HG02763 (cell line): ENCODE data around the gene TRIP6.

Experiments used
- ATAC-seq: cut with Tn5 transposase; IDR thresholded peaks from one replicate; pipeline ENCODE4 v1.9.1; 2021; ENCODE audit warnings: mild to moderate bottlenecking, moderate library complexity; ENCODE audit not compliant: unreplicated experiment

Gene TRIP6

DNA sequence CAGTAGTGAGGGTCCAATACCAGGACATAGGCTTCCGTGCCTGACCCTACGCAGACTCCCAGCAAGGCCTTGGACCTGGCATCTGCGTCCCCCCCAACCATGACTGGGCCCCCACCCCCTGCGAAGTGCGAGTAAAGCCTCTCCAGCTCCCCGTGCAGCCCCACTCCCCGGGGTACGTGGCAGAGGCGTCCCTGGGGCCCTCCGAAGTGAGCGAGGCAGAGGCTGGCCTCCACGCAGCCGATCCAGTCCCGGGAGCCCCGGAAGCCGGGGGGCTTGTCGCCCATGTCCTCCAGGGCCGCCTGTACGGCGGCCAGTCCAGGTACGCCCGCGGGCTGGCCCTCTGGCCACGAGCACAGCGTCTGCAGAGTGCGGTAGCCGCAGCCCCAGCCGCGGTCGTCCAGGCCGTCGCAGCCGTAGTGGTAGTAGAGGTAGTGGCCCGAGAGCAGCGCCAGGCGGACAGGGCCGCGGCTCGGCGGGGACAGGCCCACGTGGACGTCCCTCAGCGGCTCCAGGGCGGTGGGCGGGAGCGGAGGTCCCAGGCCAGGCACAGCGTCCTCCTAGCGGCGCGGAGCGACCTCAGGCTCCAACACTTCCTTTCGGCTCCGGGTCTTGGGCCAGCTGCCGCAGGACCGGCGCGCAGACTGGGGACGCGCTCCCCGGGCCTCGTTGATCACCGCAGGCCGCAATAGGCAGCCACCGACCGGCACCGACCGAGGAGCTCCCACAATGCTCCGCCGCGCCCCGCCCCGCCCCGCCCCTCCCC lies 22.0 kb downstream of the TRIP6 start, which contains the start of gene UFSP1:
Gene UFSP1, minus strand, starts transcription at position 728 of the 763 bp plus-strand sequence. Its CDS starts 444 bp downstream, at position 284.
- ATAC-seq, result peak; percentile 21

DNA sequence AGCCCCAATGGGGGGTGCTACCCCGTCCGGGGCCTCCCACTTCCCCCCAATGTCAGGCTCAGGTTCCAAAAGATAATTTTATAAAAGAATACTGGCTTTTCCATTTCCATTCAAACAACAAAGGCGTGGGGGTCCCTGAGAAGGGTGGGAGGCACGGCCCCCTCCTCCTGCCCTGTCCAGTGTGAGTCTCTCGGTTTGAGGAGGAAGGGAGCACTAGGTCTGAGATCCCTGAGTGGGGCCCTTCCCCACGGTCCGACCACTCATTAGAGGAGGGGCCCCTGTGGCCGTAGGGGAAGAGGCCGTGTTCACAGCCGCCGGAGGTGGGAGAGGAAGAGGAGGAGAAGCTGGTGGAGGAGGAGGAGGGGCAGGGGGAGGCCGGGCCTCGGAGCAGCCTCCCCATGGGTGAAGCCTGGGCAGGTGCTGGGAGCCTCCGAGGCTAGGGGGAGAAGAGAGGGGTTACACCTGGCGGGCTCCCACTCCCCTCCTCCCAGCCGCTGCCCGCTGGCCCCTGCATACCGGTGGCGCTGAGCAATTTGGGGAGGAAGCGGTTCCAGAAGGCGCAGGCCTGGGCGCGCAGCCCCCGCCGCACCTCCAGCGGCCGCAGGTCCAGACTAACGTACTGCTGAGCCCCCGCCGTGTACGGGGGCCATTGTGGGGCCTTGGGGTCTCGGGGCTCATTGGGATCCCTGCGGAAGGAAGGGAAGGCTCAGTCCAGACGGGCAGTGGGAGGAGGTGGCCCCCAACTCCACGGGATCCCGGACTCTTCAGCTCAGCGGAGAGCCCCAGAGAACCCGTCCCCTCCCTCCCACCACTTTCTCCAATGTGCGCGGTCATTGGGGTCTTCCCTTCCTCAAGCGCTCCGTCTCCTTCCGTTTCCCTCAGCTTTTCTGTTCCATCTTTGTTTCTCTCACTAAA lies 23.7 kb downstream of the TRIP6 start:
- no peak for ATAC-seq

DNA sequence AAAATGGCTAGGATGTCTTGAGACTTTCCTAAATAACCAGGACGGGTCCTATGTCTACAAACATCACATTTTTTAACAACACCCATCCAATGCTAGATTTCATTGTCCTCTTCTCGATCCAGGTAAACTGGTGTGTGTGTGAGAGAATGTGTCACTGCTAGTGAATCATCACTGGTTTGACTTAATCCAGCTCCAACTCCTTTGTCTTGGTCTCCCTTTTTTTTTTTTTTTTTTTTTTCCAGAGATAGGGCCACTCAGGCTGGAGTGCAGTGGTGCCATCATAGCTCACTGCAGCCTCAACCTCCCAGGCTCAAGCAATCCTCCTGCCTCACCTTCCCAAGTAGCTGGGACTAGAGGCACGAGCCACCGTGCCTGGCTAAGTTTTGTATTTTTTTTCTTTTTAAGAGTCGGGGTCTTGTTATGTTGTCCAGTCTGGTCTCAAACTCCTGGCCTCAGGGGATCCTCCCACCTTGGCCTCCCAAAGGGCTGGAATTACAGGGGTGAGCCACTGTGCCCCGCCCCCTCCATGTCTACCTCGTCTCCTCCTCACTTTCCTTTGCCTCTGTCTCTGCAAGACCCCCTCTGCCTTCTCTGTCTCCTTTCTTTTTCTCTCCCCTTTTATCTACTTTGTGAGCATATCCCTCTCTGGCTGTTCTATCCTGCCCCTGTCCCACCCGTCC lies 24.5 kb downstream of the TRIP6 start:
- ATAC-seq, result no peak

DNA sequence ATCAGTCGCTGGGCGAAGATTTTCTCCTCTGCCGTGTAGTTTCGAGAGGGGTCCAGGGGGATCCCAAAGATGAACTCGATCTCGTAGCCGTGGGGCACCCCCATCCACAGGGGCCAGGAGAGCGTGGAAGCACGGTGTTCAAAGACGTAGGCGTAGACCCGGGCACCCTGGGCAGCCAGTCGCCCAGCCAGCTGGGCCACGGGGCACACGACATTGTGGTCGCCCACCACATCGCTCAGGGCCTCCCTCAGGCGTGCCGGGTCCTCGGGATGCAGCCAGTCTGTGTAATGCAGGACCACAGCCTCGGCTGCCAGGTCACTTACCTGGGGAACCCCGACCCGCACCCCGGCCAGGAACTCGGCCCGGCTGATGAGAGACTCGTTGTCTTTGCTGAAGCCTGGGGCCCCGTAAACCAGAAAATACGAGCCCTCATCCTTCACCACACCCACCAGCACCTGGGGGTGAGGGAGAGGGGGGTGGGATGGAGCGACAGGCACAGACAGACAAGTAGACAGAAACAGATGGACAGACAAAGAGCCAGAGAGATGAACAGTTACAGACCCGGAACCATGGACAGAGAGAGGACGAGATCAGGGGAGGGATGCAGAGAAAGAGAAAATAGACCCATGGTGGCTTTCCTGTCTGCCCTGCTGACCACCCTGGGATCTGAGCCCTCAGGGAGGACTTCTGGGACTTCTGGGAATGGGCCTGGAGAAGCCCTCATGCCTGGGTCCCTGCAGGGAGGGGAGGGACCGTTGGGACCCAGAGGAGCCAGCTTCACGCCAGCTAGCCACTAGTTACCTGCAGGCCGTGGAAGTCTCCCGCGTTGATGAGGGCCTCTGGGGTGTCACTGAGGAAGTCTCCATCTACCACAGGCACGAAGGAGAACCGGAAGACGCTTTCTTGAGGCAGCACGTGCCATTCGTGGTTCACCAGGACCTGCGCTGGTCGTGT lies 25.5 kb downstream of the TRIP6 start:
- no peak for ATAC-seq

DNA sequence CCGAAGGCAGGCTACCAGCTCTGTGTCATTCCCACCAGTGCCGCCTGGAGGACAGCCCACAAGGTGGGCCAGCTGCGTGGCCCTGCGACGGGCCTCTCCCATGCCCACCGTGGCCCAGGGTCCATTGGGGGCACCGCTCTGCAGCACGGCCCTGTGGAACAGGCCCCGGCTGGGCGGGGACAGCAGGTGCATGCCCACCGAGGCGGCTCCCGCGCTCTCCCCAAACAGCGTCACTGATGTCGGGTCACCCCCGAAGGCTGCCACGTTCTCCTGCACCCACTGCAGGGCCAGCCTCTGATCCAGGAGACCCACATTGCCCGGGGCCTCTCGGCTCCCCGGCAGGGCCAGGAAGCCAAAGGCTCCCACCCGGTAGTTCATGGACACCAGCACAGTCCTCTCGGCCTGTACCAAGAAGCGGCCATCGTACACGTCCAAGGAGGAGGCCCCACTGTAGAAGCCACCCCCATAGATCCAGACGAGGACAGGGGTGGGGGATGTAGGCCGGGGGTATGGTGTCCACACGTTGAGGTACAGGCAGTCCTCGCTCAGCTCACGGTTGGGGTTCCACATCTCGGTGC lies 26.2 kb downstream of the TRIP6 start:
- ATAC-seq, result no peak

DNA sequence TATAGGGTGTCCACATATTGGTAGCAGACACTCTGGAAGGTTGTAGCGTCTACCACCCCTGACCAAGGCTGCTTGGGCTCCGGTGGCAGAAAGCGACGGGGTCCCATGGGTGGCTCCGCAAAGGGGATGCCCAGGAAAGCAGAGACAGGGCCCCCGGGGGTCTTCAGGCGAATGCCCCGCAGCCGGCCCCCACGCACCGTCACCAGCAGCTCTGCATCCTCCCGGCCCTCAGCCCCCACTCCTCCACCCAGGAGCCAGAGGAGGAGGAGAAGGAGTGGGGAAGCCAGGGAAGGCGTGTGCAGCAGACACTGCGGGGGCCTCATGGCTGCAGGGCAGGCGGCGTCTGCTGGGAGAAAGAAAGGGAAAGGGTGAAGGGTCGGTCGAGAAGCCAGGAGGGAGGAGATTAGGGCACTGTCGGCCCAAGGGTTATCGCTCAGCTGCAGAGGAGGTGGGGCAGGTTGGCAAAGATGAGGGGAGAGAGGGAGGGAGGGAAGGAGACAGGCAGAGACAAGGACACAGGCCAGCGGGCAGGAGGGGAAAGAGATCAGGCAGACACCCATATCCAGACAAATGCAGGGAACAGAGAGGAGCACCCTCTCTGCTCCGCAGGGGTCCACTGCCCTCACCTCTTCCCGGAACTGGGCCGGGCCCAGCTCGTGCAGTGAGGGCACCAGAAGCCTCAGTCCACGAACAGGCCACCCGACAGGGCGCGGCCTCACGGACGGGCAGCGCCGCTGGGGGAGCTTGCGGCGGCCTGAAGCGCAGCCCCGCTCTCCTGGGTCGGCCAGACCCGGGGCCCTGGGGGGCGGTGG lies 26.9 kb downstream of the TRIP6 start:
- no peak for ATAC-seq

DNA sequence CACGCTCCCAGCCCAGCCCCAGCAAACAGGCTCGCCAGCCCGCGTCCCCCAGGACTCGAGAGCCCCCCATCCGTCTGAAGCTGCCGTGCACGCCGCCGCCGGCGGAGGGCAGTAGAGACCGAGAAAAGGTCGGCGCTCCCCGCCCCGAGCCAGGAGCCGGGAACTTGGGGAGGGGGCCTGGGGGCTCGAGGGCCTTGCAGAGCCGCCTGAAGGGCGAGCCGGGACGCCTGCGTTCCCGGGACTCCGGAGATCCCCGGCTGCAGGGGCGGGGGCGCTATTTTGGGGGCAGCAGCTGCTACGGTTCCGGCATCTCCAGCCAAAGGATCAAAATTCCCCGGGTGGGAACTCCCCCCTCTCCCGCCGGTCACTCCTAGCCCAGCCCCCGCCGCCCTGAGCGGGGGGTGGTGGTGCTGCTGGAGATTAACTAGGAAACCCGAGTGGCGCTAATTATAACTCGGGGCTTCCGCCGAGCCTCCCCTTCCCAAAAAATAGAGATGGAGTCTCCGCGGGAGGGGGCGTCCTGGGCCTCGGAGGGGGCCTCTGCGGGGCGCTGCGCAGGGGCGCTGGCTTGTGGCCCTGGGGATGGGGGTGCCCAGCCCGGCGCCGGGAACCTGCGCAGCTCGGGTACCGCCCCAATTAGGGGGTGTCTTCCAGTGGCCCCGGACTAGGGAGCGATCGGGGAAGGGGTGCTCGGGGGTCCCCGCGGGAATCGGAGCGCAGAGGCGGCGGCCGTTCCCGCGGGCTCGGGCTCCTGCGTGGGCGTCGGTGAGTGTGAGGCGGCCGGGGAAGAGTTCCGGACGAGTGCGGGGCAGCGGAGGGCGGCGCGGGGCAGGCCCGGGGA lies 27.9 kb downstream of the TRIP6 start:
- ATAC-seq, result no peak

DNA sequence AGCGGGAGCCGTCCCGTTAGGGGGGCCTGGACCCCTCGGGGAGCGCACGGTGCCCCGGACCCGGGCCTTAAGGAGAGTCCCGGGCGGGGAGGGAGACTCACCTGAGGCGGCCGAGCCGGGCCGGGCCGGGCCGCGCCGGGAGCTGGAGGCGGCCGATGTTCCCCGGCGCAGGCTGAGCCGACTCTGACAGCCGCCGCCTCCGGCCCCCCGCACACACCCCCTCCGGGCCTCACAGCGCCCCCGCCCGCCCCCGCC lies 28.4 kb downstream of the TRIP6 start, which contains the start of gene ACHE:
Gene ACHE, minus strand, starts transcription at position 188 of the 255 bp plus-strand sequence. CDS start 1,656 bp downstream, outside the sequence.
- no peak for ATAC-seq

DNA sequence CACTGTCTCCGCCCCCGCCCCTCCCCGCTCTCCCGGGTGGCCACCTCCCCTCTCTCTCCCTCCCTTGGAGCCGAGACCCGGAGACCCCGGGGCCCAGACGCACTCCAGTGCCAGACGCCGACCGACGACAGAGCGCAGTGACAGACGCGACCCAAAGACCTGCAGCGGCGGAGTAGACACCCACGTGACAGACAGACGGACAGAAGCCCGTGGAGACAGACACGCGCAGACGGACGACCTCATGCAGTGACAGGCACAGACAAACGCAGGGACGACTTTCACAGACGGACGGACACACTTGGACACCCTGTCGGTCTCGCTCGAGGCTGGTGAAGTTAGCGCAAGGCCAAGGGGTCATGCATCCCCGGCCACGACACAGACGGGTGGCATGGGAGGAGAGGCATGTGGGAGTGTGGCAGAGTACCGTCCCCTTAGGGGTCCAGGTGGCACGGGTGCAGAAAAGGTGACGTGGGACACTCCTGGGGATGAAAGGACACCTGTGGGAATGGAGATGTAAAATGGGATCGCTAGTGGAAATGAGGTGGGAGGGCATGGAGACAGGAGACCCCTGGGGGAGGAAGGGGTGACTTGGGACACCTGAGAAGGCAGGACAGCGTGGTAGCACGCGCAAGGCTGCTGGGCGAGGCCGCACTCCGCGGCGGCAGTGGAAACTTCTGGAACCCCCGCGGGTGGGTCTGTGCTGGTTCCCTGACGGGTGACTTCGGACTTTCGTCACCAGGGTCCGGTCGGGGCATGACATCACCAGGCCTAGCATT lies 29.0 kb downstream of the TRIP6 start:
- no peak for ATAC-seq

DNA sequence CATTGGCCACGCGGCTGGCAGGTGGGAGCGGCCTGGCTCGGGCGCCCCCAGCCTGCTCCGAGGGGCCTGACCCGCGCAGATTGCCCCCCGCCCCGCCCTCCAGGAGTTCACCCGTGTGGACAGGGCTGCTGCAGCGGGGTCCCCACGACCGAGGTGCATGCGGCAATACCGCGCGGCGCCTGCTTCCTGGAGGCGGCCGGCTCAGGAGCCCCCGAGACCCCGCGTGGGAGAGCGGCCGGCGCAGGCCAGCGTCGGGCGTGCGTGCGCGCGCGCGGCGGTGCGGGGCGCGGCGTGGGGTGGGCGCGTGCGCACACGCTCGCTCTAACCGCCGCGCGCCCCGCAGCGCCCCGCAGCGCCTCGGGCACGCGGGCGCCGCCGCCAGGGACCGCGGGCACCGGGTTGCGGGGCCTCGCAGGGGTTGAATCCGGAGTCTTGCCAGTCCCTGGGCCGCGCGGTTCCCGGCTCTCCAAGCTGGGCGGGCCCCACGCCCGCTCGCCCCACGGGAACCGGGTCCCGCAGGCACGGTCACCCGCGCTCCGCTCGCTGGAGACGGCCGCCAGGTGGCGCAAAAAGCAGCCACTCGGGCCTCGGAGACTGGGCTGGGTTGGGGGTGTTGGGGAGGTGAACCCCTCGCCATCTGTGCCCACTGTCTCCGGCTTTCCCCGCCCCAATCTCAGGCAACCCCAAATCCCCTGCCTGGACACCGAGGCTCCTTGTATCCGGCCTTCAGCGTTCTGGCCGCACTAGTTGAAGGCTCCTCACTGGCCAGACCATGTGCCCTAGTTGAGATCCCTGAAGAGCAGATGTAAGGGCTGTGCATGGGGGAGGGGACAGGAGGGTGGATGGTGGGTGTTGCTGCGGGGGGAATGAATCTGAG lies 29.8 kb downstream of the TRIP6 start:
- ATAC-seq, result no peak

- no peak for ATAC-seq
Measured at GRCh38 chr7:100897772-100898454, 30.7 kb downstream of the TRIP6 start.

DNA sequence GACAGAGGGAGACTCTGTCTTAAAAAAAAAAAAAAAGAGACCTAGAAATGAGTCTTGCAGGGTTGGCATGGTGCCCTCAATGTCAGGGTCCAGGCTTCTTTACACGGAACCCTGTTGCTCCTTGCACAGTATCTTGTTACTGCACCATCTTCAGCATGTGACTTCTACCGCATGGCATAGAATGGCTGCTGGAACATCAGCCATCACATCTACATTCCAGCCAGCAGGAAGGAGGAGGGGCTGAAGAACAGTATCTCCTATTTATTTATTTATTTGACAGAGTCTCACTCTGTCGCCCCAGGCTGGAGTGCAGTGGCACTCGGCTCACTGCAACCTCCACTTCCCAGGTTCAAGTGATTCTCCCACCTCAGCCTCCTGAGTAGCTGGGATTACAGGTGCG lies 32.2 kb downstream of the TRIP6 start:
- no peak for ATAC-seq

DNA sequence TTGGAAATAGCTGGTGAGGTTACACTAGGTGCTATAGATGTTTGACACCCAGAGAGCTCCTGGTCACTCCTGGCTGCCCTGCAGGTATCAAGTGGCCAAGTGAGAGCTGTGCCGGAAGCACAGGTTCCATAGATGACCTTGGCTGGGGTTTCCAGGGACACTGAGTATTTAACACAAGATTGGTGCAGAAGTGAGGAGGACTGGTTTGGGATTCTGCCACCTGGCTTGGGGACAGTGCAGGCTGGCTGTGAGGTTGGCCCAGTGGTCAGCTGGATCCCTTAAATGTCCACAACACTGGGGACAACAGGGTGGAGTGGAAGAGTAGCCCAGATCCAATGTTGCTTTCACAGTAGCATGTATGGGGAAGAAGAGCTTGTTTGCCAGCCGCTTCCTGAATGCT lies 33.8 kb downstream of the TRIP6 start:
- ATAC-seq, result no peak

GRCh38 chr7:100901921-100902332 lies 34.7 kb downstream of the TRIP6 start:
- ATAC-seq, result no peak

DNA sequence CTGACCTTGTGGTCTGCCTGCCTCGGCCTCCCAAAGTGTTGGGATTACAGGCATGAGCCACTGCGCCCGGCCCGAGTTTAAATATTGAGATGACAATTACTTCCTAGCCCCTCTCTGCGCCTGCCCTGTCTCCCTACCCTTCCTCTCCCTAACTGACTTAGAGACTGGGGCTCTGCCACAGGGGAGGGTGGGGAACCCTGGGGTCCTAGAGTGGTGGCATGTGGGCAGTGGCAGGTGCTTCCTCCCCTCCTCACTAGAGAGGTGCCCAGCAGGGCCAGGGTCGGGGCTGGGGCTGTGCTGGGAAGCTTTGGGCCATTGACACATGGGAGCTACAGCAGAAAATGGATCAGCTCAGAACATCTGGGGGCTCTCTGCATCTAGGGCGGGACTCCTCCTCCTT lies 35.5 kb downstream of the TRIP6 start:
- no peak for ATAC-seq

- ATAC-seq, result no peak
Measured at GRCh38 chr7:100908512-100908911, 41.3 kb downstream of the TRIP6 start.
